BLaER1 treated with 17β-estradiol and CSF1 and Interleukin-3, amounts not matched to agents 10 nM and 100 nM (cell line): Measurements from ENCODE around the gene FAH.

Experiments used
- H3K27ac ChIP-seq, 11 experiments: shearing (Covaris generic); formaldehyde crosslinking; 2 replicates each; pipeline ENCODE4 v1.8.1; 2022
- H3K27me3 ChIP-seq, 11 experiments: shearing (Covaris generic); formaldehyde crosslinking; 2 replicates each; pipeline ENCODE4 v1.8.1; 2022
- H3K36me3 ChIP-seq, 11 experiments: shearing (Covaris generic); formaldehyde crosslinking; 2 replicates each; pipeline ENCODE4 v1.8.1; 2022
- H3K4me1 ChIP-seq, 10 experiments: shearing (Covaris generic); formaldehyde crosslinking; 2 replicates each; pipeline ENCODE4 v1.8.1; 2022
- H3K4me2 ChIP-seq, 11 experiments: shearing (Covaris generic); formaldehyde crosslinking; 2 replicates each; pipeline ENCODE4 v1.8.1; 2022
- H3K4me3 ChIP-seq, 10 experiments: shearing (Covaris generic); formaldehyde crosslinking; 2 replicates each; pipeline ENCODE4 v1.8.1; 2022
- H3K9ac ChIP-seq, 11 experiments: shearing (Covaris generic); formaldehyde crosslinking; 2 replicates each; pipeline ENCODE4 v1.8.1; 2022
- H3K9me3 ChIP-seq, 11 experiments: shearing (Covaris generic); formaldehyde crosslinking; replicated peaks in 1 of 11; 2 replicates each; pipeline ENCODE4 v1.8.1; 2022
- H4K20me1 ChIP-seq, 11 experiments: shearing (Covaris generic); formaldehyde crosslinking; 2 replicates each; pipeline ENCODE4 v1.8.1; 2022
- Cebpa-rat ChIP-seq, 11 experiments: shearing (Covaris generic); IDR thresholded peaks; 2 replicates each; pipeline ENCODE4 v1.8.1; 2022

FAH gene

GRCh38 chr15:80202641-80203360 is 50.0 kb downstream of the FAH start:
- Histone ChIP-seq H3K27me3 (no peaks in the 10 kb centered on the region), H3K9ac (no peak overlapping the region), H3K36me3 (no peaks in the 10 kb centered on the region), H3K4me1 (peaks cover 0 to 13% (median 8%) of the 10 kb centered on the region in 10 experiments; a peak in 15 of 20 replicates), H3K27ac (peak overlapping the region in 1 of 11 experiments; percentile 3; a peak in 1 of 22 replicates), H3K4me3 (no peak overlapping the region), H3K4me2 (peak overlapping the region in 8 of 11 experiments; percentile 17 to 62 (median 50); a peak in 8 of 22 replicates), H4K20me1 (no peaks in the 10 kb centered on the region), H3K9me3 (no peaks in the 10 kb centered on the region)
- TF ChIP-seq Cebpa-rat (IDR thresholded peaks at IDR 0.05) = no peak

GRCh38 chr15:80203361-80203885 is 50.6 kb downstream of the FAH start:
- Histone ChIP-seq H3K9ac (no peak overlapping the region), H3K9me3 (no peaks in the 10 kb centered on the region), H4K20me1 (no peaks in the 10 kb centered on the region), H3K36me3 (no peaks in the 10 kb centered on the region), H3K4me2 (peak overlapping the region in 8 of 11 experiments; percentile 17 to 62 (median 50); a peak in 14 of 22 replicates), H3K27ac (peak overlapping the region in 3 of 11 experiments; percentile 3 to 45 (median 29); a peak in 1 of 22 replicates), H3K27me3 (no peaks in the 10 kb centered on the region), H3K4me3 (no peak overlapping the region), H3K4me1 (peaks cover 0 to 13% (median 8%) of the 10 kb centered on the region in 10 experiments; a peak in 15 of 20 replicates)
- TF ChIP-seq Cebpa-rat (IDR thresholded peaks at IDR 0.05) = no peak

GRCh38 chr15:80204231-80204630 is 51.4 kb downstream of the FAH start:
- H3K4me1 ChIP-seq = peaks cover 0 to 13% (median 8%) of the 10 kb centered on the region in 10 experiments; a peak in 15 of 20 replicates
- no peak overlapping the region for H3K4me3 ChIP-seq
- no peak for TF ChIP-seq Cebpa-rat (IDR thresholded peaks at IDR 0.05)
- no peaks in the 10 kb centered on the region for H4K20me1 ChIP-seq
- no peaks in the 10 kb centered on the region for H3K36me3 ChIP-seq
- H3K27me3 ChIP-seq = no peaks in the 10 kb centered on the region
- no peaks in the 10 kb centered on the region for H3K9me3 ChIP-seq
- no peak overlapping the region for H3K9ac ChIP-seq
- H3K4me2 ChIP-seq = no peak overlapping the region
- no peak overlapping the region for H3K27ac ChIP-seq

- Histone ChIP-seq H3K9me3 (no peaks in the 10 kb centered on the region), H3K4me1 (peaks cover 6 to 18% (median 10%) of the 10 kb centered on the region in 10 experiments; a peak in 19 of 20 replicates), H4K20me1 (no peaks in the 10 kb centered on the region), H3K27ac (no peak overlapping the region), H3K4me2 (no peak overlapping the region), H3K9ac (no peak overlapping the region), H3K4me3 (no peak overlapping the region), H3K27me3 (no peaks in the 10 kb centered on the region), H3K36me3 (no peaks in the 10 kb centered on the region)
- TF ChIP-seq Cebpa-rat (IDR thresholded peaks at IDR 0.05) = no peak
These were observed 55.1 kb downstream of the FAH start for GRCh38 chr15:80207887-80208286.

GRCh38 chr15:80208758-80209734 is 56.2 kb downstream of the FAH start:
- Histone ChIP-seq H3K27me3 (no peaks in the 10 kb centered on the region), H3K36me3 (no peaks in the 10 kb centered on the region), H4K20me1 (no peaks in the 10 kb centered on the region), H3K4me3 (no peak overlapping the region), H3K9me3 (no peaks in the 10 kb centered on the region), H3K27ac (no peak overlapping the region), H3K4me1 (peaks cover 0 to 12% (median 3%) of the 10 kb centered on the region in 10 experiments; a peak in 8 of 20 replicates), H3K4me2 (no peak overlapping the region), H3K9ac (no peak overlapping the region)
- no peak for TF ChIP-seq Cebpa-rat (IDR thresholded peaks at IDR 0.05)

- H3K27ac ChIP-seq = no peak overlapping the region
- H3K4me2 ChIP-seq = peak overlapping the region in 4 of 11 experiments; percentile 10 to 40 (median 34); a peak in 7 of 22 replicates
- no peaks in the 10 kb centered on the region for H3K27me3 ChIP-seq
- no peak for TF ChIP-seq Cebpa-rat (IDR thresholded peaks at IDR 0.05)
- no peak overlapping the region for H3K4me3 ChIP-seq
- no peak overlapping the region for H3K9ac ChIP-seq
- no peaks in the 10 kb centered on the region for H3K9me3 ChIP-seq
- no peaks in the 10 kb centered on the region for H3K36me3 ChIP-seq
- peaks cover 0 to 12% (median 3%) of the 10 kb centered on the region in 10 experiments; a peak in 8 of 20 replicates for H3K4me1 ChIP-seq
- H4K20me1 ChIP-seq = no peaks in the 10 kb centered on the region
These were observed 58.1 kb downstream of the FAH start for GRCh38 chr15:80210611-80211573.

- H3K9me3 ChIP-seq = no peaks in the 10 kb centered on the region
- TF ChIP-seq Cebpa-rat (IDR thresholded peaks at IDR 0.05) = no peak
- no peaks in the 10 kb centered on the region for H4K20me1 ChIP-seq
- no peak overlapping the region for H3K9ac ChIP-seq
- H3K4me3 ChIP-seq = no peak overlapping the region
- H3K36me3 ChIP-seq = no peaks in the 10 kb centered on the region
- H3K27ac ChIP-seq = no peak overlapping the region
- no peaks in the 10 kb centered on the region for H3K27me3 ChIP-seq
- H3K4me1 ChIP-seq = peaks cover 0 to 12% (median 3%) of the 10 kb centered on the region in 10 experiments; a peak in 8 of 20 replicates
- H3K4me2 ChIP-seq = no peak overlapping the region
These were observed 59.2 kb downstream of the FAH start for GRCh38 chr15:80211976-80212375.

- H4K20me1 ChIP-seq = no peaks in the 10 kb centered on the region
- no peaks in the 10 kb centered on the region for H3K27me3 ChIP-seq
- no peaks in the 10 kb centered on the region for H3K36me3 ChIP-seq
- H3K4me3 ChIP-seq = no peak overlapping the region
- H3K9me3 ChIP-seq = no peaks in the 10 kb centered on the region
- no peak for TF ChIP-seq Cebpa-rat (IDR thresholded peaks at IDR 0.05)
- peaks cover 0 to 12% (median 3%) of the 10 kb centered on the region in 10 experiments; a peak in 8 of 20 replicates for H3K4me1 ChIP-seq
- H3K27ac ChIP-seq = no peak overlapping the region
- no peak overlapping the region for H3K4me2 ChIP-seq
- no peak overlapping the region for H3K9ac ChIP-seq
These were observed 62.1 kb downstream of the FAH start for GRCh38 chr15:80214910-80215309.
